ENCODE measurements around the gene LSAMP.

DNA sequence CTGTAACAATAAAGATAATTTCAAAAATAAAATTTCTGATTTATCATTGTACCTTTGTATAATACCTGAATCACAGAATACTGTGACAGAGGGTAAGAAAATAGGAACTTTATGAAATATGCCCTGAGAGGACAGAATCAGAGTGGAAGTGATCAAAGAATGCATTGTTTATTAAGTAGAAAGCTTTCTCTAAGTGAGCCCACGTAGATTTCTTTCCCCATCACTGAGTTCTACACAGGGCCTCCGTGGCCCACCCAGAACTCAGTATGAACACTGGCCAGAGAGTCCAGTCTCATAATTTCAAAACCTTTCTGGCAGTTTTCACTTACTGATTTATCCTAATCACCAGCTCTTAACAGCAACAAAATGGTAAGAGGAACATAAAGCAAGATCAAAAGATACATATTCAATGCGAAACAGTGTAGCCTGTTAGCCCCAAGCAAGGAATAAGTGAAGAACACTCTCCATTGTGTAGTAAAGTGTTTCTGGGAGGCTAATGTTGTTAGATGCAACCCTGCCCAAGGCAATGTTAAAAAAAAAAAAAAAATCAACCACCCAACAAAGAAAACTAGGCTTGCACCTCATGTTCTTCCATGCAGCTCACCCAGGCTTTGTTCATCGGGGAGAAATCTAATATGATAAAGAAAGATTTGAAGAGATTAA, 341.3 kb downstream of the LSAMP start:
- TF ChIP-seq, protein P1, sequence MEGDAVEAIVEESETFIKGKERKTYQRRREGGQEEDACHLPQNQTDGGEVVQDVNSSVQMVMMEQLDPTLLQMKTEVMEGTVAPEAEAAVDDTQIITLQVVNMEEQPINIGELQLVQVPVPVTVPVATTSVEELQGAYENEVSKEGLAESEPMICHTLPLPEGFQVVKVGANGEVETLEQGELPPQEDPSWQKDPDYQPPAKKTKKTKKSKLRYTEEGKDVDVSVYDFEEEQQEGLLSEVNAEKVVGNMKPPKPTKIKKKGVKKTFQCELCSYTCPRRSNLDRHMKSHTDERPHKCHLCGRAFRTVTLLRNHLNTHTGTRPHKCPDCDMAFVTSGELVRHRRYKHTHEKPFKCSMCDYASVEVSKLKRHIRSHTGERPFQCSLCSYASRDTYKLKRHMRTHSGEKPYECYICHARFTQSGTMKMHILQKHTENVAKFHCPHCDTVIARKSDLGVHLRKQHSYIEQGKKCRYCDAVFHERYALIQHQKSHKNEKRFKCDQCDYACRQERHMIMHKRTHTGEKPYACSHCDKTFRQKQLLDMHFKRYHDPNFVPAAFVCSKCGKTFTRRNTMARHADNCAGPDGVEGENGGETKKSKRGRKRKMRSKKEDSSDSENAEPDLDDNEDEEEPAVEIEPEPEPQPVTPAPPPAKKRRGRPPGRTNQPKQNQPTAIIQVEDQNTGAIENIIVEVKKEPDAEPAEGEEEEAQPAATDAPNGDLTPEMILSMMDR (IDR thresholded peaks at IDR 0.05; ENCODE audit: insufficient read depth, low read length, poor library complexity, severe bottlenecking), result no peak
- no peak for TF ChIP-seq EZH2phosphoT487 (conservative IDR thresholded peaks at IDR 0.05; ENCODE audit: low read length)
